Stimulated activated CD4-positive, alpha-beta T cell treated with anti-CD3 and anti-CD28 coated beads, Interleukin-2, amount 100 ng/mL, for 24 hours (primary cell): Measurements from ENCODE around the gene SAPCD1.
"Not testable (repeated sequence)": the region's sequence is repeated elsewhere in the genome, so short reads cannot be mapped to it uniquely, and the experiment has no call there.

Experiments used
- DNase-seq, 2 donors: peaks; one replicate each; pipeline ENCODE4 v3.0.0-alpha.2; 2020

SAPCD1 gene

DNA sequence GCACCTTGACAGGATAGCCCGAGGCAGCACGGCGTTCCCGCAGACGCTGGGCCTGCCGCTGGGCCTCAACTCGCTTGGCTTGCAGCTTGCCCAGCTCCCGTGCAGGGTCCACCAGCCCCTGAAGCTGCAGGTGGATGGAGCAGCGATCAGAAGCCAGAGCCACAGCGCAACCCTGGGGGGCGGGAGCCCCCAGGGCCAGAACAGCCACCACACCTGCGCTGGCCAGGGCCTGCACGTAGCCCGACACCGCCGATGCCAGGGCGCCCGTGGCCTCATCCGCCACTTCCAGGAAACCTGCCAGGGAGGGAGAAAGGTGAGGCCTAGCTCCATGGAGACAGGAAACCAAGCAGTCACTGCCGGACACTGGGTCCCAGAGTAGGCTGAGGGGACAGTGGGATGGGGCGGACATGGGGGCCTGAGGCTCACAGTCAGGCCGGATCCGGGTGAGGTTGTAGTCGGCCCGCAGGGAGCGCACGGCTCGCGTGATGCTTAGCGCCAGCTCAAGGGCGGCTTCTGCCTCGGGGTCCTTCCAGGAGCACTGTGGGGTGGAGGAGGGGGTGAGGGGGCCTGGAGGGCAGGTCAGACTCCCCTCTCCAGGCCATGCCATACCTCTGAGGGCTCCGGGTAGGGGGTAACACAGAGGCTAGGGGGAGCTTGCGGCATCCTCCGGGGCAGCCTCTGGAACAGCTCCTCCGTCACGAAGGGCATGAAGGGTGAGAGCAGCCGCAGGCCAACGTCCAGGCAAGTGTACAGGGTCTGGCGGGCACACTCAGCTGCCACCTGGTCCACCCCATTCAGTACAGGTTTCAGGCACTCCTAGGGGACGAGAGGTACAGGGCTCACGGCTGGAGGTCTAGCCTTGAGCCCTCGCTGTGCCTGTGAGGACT lies 16.8 kb downstream of the SAPCD1 start:
- DNase-seq, result no peak

DNA sequence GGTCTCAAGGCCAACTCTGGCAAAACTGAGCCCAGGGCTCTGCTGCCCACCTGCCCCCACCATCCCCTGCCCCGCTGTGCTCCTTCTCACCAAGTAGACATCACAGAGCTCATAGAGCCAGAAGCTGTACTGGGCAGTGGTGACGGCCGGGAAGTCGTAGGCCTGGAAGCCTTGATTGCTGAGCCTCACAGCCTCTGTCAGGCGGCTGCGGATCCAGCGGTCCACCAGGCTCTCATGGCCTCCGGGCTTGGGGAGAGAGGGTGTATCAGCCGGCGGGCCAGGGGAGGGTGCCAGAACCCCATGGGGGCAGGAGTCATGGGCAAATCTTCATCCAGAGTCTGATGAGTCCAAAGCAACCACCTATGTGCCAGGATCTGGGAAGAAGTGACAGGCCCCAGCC lies 17.5 kb downstream of the SAPCD1 start:
- no peak for DNase-seq

- no peak for DNase-seq
Measured at GRCh38 chr6:31780507-31781243, 18.2 kb downstream of the SAPCD1 start.

GRCh38 chr6:31781244-31782125 lies 19.0 kb downstream of the SAPCD1 start:
- DNase-seq, result no peak

GRCh38 chr6:31782126-31782855 lies 19.8 kb downstream of the SAPCD1 start:
- DNase-seq, result no peak

- no peak for DNase-seq
Measured at GRCh38 chr6:31784098-31784925, 21.9 kb downstream of the SAPCD1 start.

DNA sequence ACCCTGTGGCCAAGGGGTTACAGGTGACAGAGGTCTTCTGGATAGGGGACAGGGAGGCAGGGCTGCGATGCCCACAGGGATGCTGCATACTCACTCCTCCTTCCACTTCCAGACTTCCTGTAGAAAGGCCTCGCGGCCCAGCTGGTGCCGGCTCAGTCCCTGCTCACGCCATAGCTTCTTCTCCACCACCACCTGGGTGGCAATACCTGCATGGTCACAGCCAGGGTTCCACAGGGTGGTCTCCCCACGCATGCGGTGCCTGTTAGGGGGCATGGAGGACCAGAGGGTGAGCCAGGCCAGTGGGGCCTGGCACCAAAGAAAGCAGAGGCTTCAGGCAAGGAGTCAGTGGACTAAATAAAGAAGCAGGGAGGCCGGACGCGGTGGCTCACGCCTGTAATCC lies 23.0 kb downstream of the SAPCD1 start:
- DNase-seq, result no peak

DNA sequence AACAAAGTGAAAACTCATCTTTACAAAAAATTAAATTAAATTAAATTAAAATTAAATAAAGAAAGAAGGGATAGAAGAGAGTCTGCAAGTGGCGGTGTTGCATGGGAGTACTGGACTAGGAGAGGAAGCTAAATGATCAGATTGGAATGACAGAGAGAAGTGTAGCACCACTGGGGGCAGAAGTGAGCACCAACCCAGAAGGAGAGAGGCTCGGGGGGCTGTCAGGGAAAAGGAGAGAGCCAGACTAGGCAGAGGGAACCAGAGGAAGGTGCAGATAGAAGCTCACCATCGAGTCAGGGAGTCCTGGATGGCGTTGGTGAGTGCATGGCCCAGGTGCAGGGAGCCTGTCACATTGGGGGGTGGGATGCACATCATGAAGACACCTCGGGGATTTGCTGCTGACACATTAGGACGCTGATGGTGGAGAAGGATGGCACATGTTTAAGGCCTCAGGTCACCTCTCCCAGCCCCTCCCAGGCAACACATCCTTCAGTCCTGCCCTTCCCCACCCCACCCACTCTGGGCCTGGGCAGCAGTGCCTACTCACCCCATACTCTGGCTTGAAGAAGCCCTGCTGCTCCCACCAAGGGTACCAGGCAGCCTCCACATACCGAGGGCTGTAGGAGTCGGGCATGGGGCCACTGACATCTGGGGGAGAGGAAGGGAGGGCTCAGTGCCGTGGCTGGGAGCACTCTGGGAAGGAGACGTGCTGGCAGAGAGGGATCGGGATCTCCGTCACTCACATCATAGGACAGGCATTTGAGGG lies 29.1 kb downstream of the SAPCD1 start:
- peak; percentile 55 to 57 for DNase-seq

DNA sequence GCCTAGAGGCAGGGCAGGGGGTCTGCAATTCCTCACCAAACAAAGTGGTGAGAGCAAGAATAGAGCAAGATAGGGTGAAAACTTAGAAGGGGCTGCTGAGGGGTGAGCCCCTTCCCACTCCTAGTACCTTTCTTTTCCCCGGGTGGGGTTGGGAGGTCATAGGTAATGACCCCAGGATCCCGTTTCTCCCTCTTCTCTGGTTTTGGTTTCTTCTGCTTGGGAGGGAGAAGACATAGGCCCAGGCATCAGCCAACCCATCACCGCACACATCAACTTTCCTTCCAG lies 29.6 kb downstream of the SAPCD1 start:
- no peak for DNase-seq

- no peak for DNase-seq
Measured at GRCh38 chr6:31792761-31793171, 30.3 kb downstream of the SAPCD1 start.

DNA sequence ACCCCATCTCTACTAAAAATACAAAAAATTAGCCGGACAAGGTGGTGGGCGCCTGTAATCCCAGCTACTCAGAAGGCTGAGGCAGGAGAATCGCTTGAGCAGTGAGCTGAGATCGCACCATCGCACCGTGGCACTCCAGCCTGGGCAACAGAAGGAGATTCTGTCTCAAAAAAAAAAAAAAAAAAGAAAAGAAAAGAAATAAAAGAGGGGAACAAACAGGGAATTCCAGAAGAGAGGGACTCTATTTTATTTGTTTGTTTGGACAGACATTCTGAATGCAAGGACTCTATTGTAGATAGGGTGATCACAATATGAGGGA lies 31.4 kb downstream of the SAPCD1 start:
- DNase-seq, result not testable (repeated sequence)

GRCh38 chr6:31794294-31794865 lies 31.9 kb downstream of the SAPCD1 start:
- DNase-seq, result no peak

- DNase-seq, result peak in 1 of 2 donors; percentile 27
Measured at GRCh38 chr6:31794866-31795615, 32.6 kb downstream of the SAPCD1 start.

DNA sequence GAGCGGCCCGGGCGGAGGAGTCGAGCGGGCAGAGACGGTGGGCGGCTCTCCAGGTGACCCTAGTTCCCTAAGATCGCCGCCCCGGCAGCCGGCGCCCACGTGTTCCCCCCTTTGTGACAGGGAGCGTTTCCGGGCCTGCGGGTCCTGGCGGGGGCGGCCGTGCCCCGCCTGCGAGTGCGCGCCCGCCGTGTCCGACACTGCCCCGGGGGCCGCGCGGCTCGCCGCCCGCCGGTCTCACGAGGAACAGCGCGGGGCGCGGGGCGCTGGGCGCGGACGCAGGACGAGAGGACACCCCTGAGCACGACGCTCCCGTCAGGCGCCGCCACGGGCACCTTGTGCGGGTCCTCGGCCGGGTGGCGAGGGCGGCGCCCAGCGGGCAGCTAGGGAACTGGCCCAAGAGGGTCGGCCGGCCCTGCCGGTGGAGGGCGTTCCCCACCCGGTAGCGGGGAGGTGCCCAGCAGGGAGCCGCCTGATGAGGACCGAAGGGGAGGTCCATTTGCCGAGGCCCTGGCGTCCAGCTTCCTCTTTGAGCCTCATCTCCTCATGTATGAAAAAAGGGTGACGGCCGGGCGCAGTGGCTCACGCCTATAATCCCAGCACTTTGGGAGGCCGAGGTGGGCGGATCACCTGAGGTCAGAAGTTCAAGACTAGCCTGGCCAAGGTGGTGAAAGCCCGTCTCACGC lies 33.3 kb downstream of the SAPCD1 start, which contains the start of gene VARS1:
Gene VARS1, minus strand, starts transcription at position 137 of the 683 bp plus-strand sequence. CDS start 535 bp downstream, outside the sequence.
- DNase-seq, result peak; percentile 86 to 88

GRCh38 chr6:31796993-31797385 lies 34.5 kb downstream of the SAPCD1 start:
- DNase-seq, result no peak

GRCh38 chr6:31797588-31797987 lies 35.1 kb downstream of the SAPCD1 start:
- DNase-seq, result no peak

DNA sequence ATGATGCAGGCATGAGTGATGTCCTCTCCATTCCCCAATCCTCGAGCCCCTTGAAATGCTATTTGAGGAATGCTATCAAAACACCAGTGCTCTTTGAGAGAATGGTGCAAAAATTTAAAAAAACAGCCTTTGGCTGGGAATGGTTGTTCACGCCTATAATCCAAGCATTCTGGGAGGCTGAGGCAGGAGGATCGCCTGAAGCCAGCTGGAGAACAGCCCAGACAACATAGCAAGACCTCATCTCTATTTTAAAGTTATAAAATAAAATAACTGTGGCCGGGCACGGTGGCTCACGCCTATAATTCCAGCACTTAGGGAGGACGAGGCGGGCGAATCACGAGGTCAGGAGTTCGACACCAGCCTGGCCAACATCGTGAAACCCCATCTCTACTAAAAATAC lies 37.3 kb downstream of the SAPCD1 start:
- DNase-seq, result no peak

DNA sequence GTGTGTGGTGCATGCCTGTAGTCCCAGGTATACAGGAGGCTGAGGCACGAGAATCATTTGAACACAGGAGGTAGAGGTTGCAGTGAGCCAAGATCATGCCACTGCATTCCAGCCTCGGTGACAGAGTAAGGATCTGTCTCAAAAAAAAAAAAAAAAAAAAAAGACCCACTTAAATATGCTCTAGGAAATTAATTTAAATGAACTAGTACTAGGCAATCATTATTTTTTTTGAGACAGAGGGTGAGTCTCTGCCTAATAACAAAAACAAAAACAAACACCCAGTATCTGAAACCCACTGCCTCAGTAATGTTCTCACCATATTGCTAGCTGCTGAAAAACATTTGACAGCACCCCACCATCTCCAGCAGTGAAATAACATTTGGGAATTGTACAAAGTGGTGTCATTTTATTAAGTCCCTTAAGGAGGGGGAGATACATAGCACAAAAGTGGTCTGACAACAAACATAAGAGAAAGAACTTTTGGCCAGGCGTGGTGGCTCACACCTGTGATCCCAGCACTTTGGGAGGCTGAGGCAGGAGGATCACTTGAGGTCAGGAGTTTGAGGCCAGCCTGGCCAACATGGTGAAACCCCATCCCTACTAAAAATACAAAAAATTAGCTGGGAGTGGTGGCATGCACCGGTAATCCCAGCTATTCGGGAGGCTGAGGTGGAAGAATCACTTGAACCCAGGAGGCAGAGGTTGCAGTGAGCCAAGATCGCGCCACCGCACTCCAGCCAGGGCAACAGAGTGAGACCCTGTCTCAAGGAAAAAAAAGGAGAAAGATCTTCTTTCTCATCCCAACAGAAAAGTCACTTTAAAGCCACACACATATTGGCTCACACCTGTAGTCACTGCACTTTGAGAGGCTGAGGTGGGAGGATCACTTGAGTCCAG lies 38.8 kb downstream of the SAPCD1 start:
- DNase-seq, result not testable (repeated sequence)
